SK-N-MC (cell line): Measurements from ENCODE around the gene TXNRD1.

ENCODE experiments used
- EZH2 ChIP-seq: fragments of 200-600 bp; sonication (generic); IDR thresholded peaks from one replicate; pipeline ENCODE4 v1.6.1; 2017; ENCODE audit warnings: antibody characterized with exemption
- FOXP2 ChIP-seq: optimal IDR thresholded peaks from 2 replicates; pipeline ENCODE3; 2011; ENCODE audit warnings: mild to moderate bottlenecking, moderate library complexity; ENCODE audit not compliant: insufficient read depth; ENCODE audit errors: extremely low read length, control extremely low read depth
- POLR2AphosphoS5 ChIP-seq: IDR thresholded peaks from 2 replicates; pipeline ENCODE4 v1.6.1; 2012; ENCODE audit warnings: mild to moderate bottlenecking, low read depth, low read length, borderline replicate concordance

- TF ChIP-seq POLR2AphosphoS5, result no peak
- no peak for TF ChIP-seq EZH2
- TF ChIP-seq FOXP2, result no peak
These were observed 135.7 kb downstream of the TXNRD1 start for GRCh38 chr12:104351057-104351983.
